ENCODE results near the gene CPEB4. TPM values are rescaled to one million over a fixed set of nuclear protein-coding genes. Genes with fewer than 3 reads are reported as not detected.

Gene CPEB4
- total RNA-seq, 1 experiment from 2014 or later = 8.7 TPM

DNA sequence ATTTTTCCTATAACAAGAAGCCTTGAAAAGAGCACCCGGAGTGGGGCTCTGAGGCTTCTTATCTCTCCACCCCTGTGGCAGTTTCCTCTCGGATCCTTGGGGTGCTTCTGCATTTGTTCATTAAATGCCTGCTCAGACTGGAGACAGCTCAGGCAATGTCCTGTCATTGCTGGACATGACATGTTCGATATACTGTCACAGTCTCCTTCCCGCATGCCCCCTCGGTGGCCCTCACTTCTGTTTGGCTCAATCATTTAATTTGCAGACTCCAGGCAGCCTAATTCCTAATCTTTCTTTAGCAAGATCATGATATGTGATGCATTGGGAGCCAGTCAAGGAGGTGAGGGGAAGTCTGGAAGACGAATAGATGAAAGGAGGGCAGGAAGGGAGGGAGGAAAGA lies 37.5 kb upstream of the CPEB4 start:
- H3K23me2 ChIP-seq (ENCODE audit: insufficient read length, low read depth, low read length, poor library complexity, severe bottlenecking) = no peaks in the 10 kb centered on the region
- no peak overlapping the region for H3K4me3 Mint-ChIP-seq
- WGBS (ENCODE audit: extremely low coverage, insufficient read length, low lambda C conversion rate) = no CpG with 5 or more reads among the region's 6 CpGs
- no peaks in the 10 kb centered on the region for H3K4me1 ChIP-seq (ENCODE audit: insufficient read depth, low read length)
- peaks cover 0 to 6% of the 10 kb centered on the region in 2 experiments; a peak in 2 of 4 replicates for H3K4me1 Mint-ChIP-seq
- no peaks in the 10 kb centered on the region for H3K27me3 ChIP-seq (ENCODE audit: insufficient read depth, low read length)
- no peak overlapping the region for H2BK120ac ChIP-seq (ENCODE audit: low read depth, low read length, poor library complexity, severe bottlenecking)
- no peak overlapping the region for H4K8ac ChIP-seq (replicated peaks; ENCODE audit: insufficient read length, low read depth, low read length)
- H3K4ac ChIP-seq (ENCODE audit: low read depth, low read length) = no peak overlapping the region
- H2BK20ac ChIP-seq (ENCODE audit: low read depth, low read length, poor library complexity, severe bottlenecking) = no peak overlapping the region
- peaks cover 9 to 18% of the 10 kb centered on the region in 2 experiments; a peak in 4 of 5 replicates for H3K9me3 Mint-ChIP-seq
- H2BK5ac ChIP-seq (ENCODE audit: insufficient read length, low read length) = no peak overlapping the region
- no peak overlapping the region for H2BK15ac ChIP-seq (ENCODE audit: low read depth, low read length)
- no peak overlapping the region for H3K18ac ChIP-seq (ENCODE audit: insufficient read length, low read depth, low read length)
- no peaks in the 10 kb centered on the region for H3K9me3 ChIP-seq (ENCODE audit: control insufficient read depth, low read depth, low read length)
- H3T11ph ChIP-seq (ENCODE audit: low read length) = no peak overlapping the region
- no peak overlapping the region for H3K4me2 ChIP-seq (ENCODE audit: insufficient read depth, insufficient read length, low read length)
- H3K9ac ChIP-seq (ENCODE audit: extremely low read depth, insufficient read length, low read length) = no peak overlapping the region
- H3K56ac ChIP-seq (ENCODE audit: insufficient read length, low read depth, low read length) = no peak overlapping the region
- no peaks in the 10 kb centered on the region for H3K79me1 ChIP-seq (ENCODE audit: insufficient read depth, low read depth, low read length, poor library complexity, severe bottlenecking)
- H2BK12ac ChIP-seq (ENCODE audit: insufficient read length, low read depth, low read length) = no peak overlapping the region
- peaks cover 0 to 2% (median 0%) of the 10 kb centered on the region in 3 experiments; a peak in 1 of 7 replicates for H3K36me3 Mint-ChIP-seq (ENCODE audit: insufficient read depth in 1 of 3, low read depth in 3 of 3)
- H3K27ac ChIP-seq (ENCODE audit: insufficient read length, low read depth, low read length) = no peak overlapping the region
- TF ChIP-seq, protein P1, sequence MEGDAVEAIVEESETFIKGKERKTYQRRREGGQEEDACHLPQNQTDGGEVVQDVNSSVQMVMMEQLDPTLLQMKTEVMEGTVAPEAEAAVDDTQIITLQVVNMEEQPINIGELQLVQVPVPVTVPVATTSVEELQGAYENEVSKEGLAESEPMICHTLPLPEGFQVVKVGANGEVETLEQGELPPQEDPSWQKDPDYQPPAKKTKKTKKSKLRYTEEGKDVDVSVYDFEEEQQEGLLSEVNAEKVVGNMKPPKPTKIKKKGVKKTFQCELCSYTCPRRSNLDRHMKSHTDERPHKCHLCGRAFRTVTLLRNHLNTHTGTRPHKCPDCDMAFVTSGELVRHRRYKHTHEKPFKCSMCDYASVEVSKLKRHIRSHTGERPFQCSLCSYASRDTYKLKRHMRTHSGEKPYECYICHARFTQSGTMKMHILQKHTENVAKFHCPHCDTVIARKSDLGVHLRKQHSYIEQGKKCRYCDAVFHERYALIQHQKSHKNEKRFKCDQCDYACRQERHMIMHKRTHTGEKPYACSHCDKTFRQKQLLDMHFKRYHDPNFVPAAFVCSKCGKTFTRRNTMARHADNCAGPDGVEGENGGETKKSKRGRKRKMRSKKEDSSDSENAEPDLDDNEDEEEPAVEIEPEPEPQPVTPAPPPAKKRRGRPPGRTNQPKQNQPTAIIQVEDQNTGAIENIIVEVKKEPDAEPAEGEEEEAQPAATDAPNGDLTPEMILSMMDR (conservative IDR thresholded peaks at IDR 0.05) = no peak
- no peak overlapping the region for H2AK5ac ChIP-seq (ENCODE audit: insufficient read length, low read length)
- no peak overlapping the region for H3K14ac ChIP-seq (ENCODE audit: insufficient read depth, low read length)
- H3K23ac ChIP-seq (ENCODE audit: insufficient read length, low read depth, low read length) = no peak overlapping the region
- no peak overlapping the region for H4K5ac ChIP-seq (ENCODE audit: insufficient read length, low read depth, low read length)
- no peaks in the 10 kb centered on the region for H4K20me1 ChIP-seq (ENCODE audit: control insufficient read depth, insufficient read depth, insufficient read length)
- no peak overlapping the region for H2AFZ ChIP-seq (ENCODE audit: low read length)
- no peak overlapping the region for H3K27ac Mint-ChIP-seq
- peaks cover 7% of the 10 kb centered on the region for H3K27me3 Mint-ChIP-seq (ENCODE audit: low read depth)
- no peak overlapping the region for H4K91ac ChIP-seq (ENCODE audit: insufficient read length, low read depth, low read length)
- no peak for DNase-seq
- H3K79me2 ChIP-seq (ENCODE audit: insufficient read depth, low read length) = no peaks in the 10 kb centered on the region

Data from H9 (cell line).